HG03558 (cell line): ENCODE measurements around the gene IQGAP1.

Experiments used
- ATAC-seq: cut with Tn5 transposase; IDR thresholded peaks from one replicate; pipeline ENCODE4 v1.9.1; 2021; ENCODE audit warnings: moderate number of reproducible peaks; ENCODE audit not compliant: unreplicated experiment; ENCODE audit errors: extremely low read depth

IQGAP1 gene

DNA sequence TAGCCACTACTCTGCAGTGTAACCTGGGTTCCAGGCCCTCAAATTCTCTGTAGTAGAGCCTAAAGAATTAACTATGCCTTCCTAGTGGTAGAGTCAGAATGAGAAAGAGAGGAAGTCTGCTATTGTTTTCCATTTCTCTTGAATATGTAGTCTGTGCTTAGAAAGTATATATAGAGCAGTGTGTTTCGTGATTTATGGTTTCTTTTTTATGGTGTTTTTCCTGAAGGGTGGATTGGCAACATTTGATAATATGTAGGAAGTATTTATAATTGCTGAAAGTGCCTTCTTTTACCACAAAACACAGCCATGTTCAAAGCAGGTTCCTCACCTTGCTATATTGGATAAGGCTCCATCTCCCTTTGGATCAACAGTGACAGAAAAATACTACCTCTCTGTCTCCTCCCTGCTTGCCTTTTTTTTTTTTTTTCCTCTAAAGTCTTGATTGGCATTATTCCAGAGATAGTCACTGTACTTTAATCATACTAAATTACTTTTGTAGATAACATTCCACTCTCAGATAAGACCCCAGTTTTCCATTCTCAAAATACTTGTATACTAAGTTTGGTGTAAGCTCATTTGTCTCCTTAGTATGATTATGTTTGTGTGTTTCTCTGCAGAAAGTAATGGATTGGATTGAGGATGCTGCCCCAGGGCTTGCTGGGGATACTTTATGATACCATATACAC, 47.8 kb downstream of the IQGAP1 start:
- ATAC-seq = no peak

- no peak for ATAC-seq
Measured at GRCh38 chr15:90436952-90437351, 48.9 kb downstream of the IQGAP1 start.

GRCh38 chr15:90437516-90437915, 49.5 kb downstream of the IQGAP1 start:
- ATAC-seq = no peak

- ATAC-seq = no peak
Measured at GRCh38 chr15:90439946-90440345, 51.9 kb downstream of the IQGAP1 start.

DNA sequence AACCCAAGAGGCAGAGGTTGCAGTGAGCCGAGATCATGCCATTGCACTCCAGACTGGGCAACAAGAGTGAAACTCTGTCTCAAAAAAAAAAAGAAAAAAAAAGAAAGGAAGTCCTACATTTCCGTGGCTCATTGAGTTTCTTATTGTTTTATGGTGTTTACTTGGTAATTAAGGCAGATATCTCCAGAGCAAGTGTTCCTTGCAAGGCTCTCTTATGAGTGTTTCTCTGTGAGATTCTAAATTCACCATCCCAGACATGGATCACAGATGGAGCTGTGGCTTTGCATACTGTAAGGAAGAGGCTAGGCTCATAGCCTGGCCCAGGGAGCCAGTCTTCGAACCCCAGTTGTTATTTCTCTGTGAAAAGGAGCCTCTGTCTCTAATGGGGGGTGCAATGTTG, 53.0 kb downstream of the IQGAP1 start:
- no peak for ATAC-seq

- ATAC-seq = no peak
Measured at GRCh38 chr15:90442423-90442822, 54.4 kb downstream of the IQGAP1 start.

GRCh38 chr15:90449206-90449735, 61.2 kb downstream of the IQGAP1 start:
- no peak for ATAC-seq

DNA sequence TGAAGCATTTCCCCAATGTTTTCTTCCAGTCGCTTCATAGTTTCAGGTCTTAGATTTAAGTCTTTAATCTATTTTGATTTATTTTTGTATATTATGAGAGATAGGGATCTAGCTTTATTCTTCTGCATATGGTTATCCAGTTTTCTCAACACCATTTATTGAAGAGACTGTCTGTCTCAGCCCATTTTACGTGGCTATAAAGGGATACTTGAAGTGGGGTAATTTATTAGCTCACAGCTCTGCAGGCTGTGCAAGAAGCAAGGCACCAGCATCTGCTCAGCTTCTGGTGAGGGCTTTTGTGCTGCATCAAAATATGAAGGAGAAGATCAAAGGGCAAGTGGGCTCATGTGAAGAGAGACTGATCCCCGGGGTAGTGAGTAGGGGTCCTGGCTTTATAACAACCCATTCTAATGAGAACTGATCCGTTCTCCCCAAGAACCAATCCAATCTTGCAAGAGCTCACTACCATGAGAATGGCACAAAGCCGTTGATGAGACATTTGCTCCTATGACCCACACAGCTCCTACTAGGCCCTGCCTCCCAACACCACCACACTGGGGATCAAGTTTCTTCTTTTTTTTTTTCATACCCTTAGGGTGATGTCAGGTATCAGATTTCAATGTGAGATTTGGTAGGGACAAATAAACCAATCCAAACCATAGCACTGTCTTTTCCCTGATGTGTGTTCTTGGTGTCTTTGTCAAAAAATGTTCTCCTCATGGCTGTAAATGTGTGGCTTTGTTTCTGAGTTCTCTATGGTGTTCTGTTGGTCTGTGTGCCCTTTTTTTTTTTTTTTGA, 63.2 kb downstream of the IQGAP1 start:
- ATAC-seq = no peak

GRCh38 chr15:90456236-90456635, 68.2 kb downstream of the IQGAP1 start:
- no peak for ATAC-seq

GRCh38 chr15:90458061-90458460, 70.0 kb downstream of the IQGAP1 start:
- no peak for ATAC-seq

- ATAC-seq = no peak
Measured at GRCh38 chr15:90459368-90459767, 71.3 kb downstream of the IQGAP1 start.

GRCh38 chr15:90460142-90460824, 72.2 kb downstream of the IQGAP1 start:
- ATAC-seq = no peak

DNA sequence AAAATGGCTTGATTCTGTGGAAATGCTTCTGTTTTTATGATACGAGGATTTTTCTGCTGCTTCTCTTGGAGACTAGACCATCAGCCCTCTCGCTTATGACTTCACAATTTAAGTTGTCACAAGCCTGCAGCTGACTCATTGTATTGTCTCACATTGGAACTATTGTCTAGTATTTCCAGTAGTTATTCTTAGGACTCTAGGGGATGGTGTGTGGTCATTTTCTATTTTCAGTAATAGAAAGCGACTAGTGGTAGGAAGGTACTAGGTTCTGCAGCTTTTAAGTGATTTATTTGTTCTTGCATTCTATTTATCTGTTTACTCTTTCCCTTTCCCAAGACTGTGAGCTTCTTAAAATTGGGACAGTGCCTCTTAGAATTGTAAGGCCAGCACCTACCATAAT, 75.3 kb downstream of the IQGAP1 start:
- no peak for ATAC-seq

DNA sequence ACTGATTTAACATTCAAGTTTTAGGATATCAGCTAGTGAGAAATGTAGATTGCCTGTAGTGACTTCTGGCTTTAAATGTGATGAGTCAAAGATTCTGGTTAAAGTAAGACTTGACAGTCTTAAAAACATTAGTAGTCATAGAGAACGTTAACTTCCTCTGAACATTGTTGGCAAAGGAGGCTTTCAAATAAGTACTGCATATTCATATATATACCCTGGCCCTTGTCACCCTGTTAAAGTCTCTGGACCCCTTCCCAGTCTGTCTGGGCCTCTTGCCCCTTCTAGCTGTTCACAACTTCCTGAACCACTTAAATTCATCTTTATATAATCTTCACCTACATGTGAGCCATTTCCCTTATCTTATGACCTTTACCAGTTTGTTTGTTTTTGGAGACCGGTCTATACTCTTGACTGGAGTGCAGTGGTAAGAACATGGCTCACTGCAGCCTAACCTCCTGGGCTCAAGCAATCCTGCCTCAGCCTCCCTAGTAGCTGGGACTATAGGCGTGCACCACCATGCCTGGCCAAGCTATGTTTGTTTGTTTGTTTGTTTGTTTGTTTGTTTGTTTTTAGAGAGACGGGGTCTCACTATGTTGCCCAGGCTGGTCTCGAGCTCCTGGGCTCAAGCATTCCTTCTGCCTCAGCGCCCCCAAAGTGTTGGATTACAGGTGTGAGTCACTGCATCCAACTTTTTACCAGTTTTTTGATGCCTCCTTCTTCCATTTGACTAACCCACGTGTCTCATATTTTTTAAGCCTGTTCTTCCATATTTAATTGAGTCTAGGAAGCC, 77.3 kb downstream of the IQGAP1 start:
- ATAC-seq = no peak

DNA sequence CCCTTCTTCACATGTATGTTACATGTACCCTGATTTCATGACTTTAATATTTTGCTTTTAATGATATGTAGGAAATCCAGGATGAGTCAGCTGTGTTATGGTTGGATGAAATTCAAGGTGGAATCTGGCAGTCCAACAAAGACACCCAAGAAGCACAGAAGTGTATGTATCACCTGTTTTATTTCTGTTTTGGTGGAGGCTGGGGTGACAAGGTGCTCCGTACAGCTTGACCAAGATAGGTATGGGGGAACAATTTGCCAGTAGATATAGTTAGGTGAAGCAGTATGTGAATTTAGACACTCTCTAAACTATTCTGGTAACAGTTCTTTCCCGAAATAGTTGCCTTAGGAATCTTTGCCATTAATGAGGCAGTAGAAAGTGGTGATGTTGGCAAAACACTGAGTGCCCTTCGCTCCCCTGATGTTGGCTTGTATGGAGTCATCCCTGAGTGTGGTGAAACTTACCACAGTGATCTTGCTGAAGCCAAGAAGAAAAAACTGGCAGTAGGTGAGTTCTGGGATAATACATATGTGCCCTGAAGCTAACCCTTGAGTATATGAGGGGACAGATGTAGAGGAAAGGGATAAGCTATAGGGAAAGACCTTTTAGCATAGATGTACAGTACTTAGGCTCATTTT, 78.0 kb downstream of the IQGAP1 start:
- ATAC-seq = no peak

GRCh38 chr15:90469723-90470122, 81.7 kb downstream of the IQGAP1 start:
- no peak for ATAC-seq

- no peak for ATAC-seq
Measured at GRCh38 chr15:90470453-90470852, 82.4 kb downstream of the IQGAP1 start.

- no peak for ATAC-seq
Measured at GRCh38 chr15:90471126-90471525, 83.1 kb downstream of the IQGAP1 start.

- no peak for ATAC-seq
Measured at GRCh38 chr15:90471769-90472168, 83.7 kb downstream of the IQGAP1 start.
